Right lung (tissue), 5 donors: Measurements from ENCODE around the gene MXRA7. TPM values are rescaled to one million over a fixed set of nuclear protein-coding genes. Genes with fewer than 3 reads are reported as not detected.
A peak's percentile ranks its signal among the peaks of the same experiment; 100 is the strongest.
"Not testable (repeated sequence)": the region's sequence is repeated elsewhere in the genome, so short reads cannot be mapped to it uniquely, and the experiment has no call there.

Experiments used
- DNase-seq, 2 donors: peaks; one replicate each; pipeline ENCODE4 v3.0.0-alpha.2; 2013
- polyA plus RNA-seq, 5 donors: library from polyadenylated mRNA; unstranded; fragments of 120-200 nt; gene quantifications; one replicate each; pipeline versions ENCODE4 v1.2.1 to v1.2.3, GENCODE V29; 2013; ENCODE audit warnings: inconsistent platforms in 1 of 5, low replicate concordance in 1 of 5; ENCODE audit not compliant: insufficient read length in 5 of 5, insufficient read depth in 1 of 5

The MXRA7 gene
- polyA plus RNA-seq, 5 donors, result 74.3 to 110 (median 96.2) TPM

DNA sequence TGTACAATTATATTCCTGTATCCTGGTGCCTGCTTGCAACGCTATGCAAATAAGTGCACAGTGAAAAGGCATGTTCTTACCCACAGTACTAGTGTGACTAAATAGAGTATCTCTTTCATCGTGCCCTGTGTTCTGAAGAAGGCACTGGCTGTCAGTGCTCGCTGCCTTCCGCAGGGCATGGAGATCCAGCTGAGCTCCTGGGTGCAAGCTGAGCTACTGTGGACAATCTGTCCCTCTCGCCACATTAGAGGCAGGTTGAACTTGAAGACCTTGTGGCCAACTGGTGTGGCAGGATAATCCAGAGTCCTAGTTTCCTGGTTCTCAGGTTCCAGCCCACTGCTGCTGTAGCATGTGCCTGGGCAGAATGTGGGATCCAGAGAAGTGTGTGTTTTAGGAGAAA is 65.3 kb downstream of the MXRA7 start:
- no peak for DNase-seq

DNA sequence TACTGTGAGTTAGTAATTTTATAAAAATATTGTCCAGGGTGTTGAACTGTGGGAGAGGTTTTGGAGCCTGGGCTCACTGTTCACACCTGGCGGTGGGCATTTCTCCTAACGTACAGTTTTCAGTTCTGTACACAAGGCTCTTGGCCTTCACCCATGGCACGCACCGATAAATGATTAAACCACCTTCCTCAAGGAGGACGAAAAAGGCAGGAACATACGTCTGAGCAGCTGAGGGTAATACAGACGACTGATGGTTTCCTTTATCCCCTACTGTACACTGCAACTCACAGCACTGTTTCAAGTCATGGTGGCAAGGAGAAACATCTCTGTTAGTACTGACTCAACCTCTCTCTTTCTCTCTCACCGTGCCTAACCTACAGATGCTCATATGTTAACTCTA is 65.8 kb downstream of the MXRA7 start:
- DNase-seq, result peak in 1 of 2 donors; percentile 31

DNA sequence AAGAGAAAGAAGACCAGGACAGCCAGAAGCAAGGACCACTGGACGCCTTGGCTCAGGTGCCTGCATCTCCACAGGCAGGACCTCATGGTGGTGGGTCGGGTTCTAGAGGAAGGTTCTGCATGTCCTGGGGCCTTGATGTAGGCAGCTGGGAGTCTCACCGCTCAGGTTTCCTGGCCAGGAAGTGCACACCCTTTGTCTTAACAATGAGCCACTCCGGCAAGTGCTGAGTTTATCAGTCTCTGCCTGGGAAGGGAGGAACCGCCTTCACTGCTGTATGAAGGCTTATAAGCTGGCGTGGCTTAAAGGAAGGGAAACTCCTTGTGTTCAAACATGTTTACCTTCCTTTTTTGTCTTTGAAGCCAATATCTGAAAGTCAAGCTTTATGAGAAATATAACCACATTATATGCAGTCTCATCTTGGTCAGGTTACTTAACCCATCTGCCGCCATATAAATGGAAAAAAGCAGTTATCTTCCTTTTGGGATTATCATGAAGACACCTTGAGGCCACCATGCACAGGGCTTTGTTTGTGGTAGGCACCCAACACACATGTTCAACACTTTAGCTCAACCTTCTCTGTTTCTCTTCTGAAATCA is 67.1 kb downstream of the MXRA7 start, which contains the start of gene ST6GALNAC1:
Gene ST6GALNAC1, minus strand, starts transcription at position 205 of the 596 bp plus-strand sequence. Its CDS starts 119 bp downstream, at position 86.
- DNase-seq, result no peak

- no peak for DNase-seq
Observed at GRCh38 chr17:76642994-76643393, 67.8 kb downstream of the MXRA7 start.

GRCh38 chr17:76642032-76642561 is 68.7 kb downstream of the MXRA7 start:
- DNase-seq, result no peak

DNA sequence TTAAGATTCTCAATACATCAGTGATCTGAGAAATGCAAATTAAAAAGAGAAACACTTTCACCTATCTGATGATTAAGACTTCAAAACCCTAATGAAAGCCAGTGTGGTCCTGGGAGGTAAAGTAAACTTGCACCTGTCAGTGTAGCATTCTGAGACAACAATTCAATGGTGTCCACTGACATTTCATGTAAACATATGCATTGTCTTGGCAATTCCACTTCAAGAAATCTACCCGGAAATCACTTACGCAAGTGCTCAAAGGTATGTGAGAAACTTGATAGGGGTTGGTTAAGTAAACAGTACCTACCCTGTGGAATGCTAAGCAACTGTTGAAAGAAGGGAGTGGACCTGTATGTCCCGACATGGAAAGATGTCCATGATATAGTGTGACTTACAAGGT is 69.3 kb downstream of the MXRA7 start:
- DNase-seq, result peak; percentile 36 to 41

DNA sequence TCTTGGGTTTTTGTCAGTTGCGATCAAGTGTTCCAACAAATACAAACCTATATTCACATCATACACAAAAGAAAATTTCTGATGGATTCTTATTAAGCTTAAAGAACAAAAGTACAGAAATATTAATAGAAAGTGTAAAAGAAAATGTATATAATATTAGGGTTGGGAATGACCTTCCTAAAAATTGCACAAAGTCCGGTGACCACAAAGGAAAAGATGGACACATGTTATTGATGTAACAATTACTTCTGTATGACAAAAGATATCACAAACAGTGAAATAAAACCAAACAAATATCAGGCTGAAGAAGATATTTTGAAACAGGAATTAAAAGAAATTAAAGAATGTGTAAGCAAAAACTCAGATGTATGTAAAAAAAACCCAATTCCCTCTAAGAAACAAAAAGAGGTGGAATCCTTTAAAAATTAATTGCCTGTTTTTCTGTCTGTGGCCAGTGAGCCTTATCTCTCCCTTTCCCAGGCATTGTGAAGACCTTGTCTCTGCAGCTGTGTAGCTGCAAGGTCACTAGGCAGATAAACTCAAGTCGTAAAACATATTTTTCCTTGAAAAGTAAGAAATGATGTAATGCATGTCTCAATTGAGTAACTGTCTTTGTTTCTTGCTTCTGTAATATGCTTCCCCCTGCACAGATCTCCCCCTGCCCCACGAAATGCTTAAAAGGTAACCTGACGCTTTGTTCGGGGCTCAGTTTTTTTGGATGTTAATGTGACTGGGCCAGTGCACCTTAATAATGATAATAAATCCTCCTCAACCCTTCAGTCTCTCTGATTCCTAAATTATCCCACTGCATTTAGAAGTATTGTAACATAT is 70.0 kb downstream of the MXRA7 start:
- DNase-seq, result no peak

GRCh38 chr17:76638263-76638662 is 72.5 kb downstream of the MXRA7 start:
- DNase-seq, result no peak

DNA sequence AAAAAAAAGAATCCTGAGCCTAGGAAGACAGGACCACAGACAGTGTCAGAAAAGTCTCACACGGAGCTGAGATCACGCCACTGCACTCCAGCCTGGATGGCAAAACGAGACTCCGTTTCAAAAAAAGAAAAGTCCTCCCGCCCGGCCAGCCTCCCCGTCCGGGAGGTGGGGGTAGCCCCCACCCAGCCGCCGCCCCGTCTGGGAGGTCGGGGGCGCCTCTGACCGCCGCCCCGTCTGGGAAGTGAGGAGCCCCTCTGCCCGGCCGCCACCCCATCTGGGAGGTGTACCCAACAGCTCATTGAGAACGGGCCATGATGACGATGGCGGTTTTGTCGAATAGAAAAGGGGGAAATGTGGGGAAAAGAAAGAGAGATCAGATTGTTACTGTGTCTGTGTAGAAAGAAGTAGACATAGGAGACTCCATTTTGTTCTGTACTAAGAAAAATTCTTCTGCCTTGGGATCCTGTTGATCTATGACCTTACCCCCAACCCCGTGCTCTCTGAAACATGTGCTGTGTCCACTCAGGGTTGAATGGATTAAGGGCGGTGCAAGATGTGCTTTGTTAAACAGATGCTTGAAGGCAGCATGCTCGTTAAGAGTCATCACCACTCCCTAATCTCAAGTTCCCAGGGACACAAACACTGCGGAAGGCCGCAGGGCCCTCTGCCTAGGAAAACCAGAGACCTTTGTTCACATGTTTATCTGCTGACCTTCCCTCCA is 74.1 kb downstream of the MXRA7 start:
- not testable (repeated sequence) for DNase-seq

GRCh38 chr17:76635659-76636360 is 75.0 kb downstream of the MXRA7 start:
- DNase-seq, result no peak

GRCh38 chr17:76635039-76635438 is 75.7 kb downstream of the MXRA7 start:
- DNase-seq, result no peak

- DNase-seq, result no peak
Observed at GRCh38 chr17:76633628-76634328, 77.0 kb downstream of the MXRA7 start.

- DNase-seq, result peak; percentile 39 to 44
Observed at GRCh38 chr17:76631821-76632565, 78.8 kb downstream of the MXRA7 start.

GRCh38 chr17:76630151-76630550 is 80.6 kb downstream of the MXRA7 start:
- DNase-seq, result no peak

Other genes with a start within 250 kb of the MXRA7 start
- gene AANAT, start 243.4 kb downstream of the MXRA7 start, polyA plus RNA-seq, result under 1 TPM in 3 of 5 donors, not detected in 2; 0.05 to 0.22 (median 0.19) TPM
- 10 to 100 TPM in 1 of 5 donors, 1 to 10 TPM in 4; 4.9 to 10.9 (median 9.0) TPM for gene RHBDF2, start 209.5 kb downstream of the MXRA7 start, polyA plus RNA-seq
- gene CYGB, start 173.3 kb downstream of the MXRA7 start, polyA plus RNA-seq, result 10 to 100 TPM; 16.5 to 43.8 (median 30.4) TPM
- gene PRCD, start 170.9 kb downstream of the MXRA7 start, polyA plus RNA-seq, result 10 to 100 TPM in 2 of 5 donors, 1 to 10 TPM in 3; 6.2 to 10.6 (median 9.2) TPM
- 1 to 10 TPM; 1.2 to 6.2 (median 4.0) TPM for gene ST6GALNAC2, start 125.1 kb downstream of the MXRA7 start, polyA plus RNA-seq
- gene ST6GALNAC1, start 67.2 kb downstream of the MXRA7 start, polyA plus RNA-seq, result 1 to 10 TPM; 2.2 to 4.2 (median 3.2) TPM
- 10 to 100 TPM; 20.2 to 28.9 (median 25.5) TPM for gene JMJD6, start 15.6 kb upstream of the MXRA7 start, polyA plus RNA-seq
- gene METTL23, start 15.9 kb upstream of the MXRA7 start, polyA plus RNA-seq, result 10 to 100 TPM; 37.4 to 43.3 (median 38.9) TPM
- 100 to 1,000 TPM; 344 to 442 (median 352) TPM for gene SRSF2, start 26.4 kb upstream of the MXRA7 start, polyA plus RNA-seq
- 10 to 100 TPM; 27.7 to 38.5 (median 30.9) TPM for gene MFSD11, start 27.2 kb upstream of the MXRA7 start, polyA plus RNA-seq
- 1 to 10 TPM in 3 of 5 donors, under 1 TPM in 2; 0.82 to 2.3 (median 1.1) TPM for gene MGAT5B, start 157.4 kb upstream of the MXRA7 start, polyA plus RNA-seq